Measurements from ENCODE around the gene WRAP73. TPM values are rescaled to one million over a fixed set of nuclear protein-coding genes. Genes with fewer than 3 reads are reported as not detected.

Gene WRAP73
- total RNA-seq, 1 donor = 8.8 TPM

DNA sequence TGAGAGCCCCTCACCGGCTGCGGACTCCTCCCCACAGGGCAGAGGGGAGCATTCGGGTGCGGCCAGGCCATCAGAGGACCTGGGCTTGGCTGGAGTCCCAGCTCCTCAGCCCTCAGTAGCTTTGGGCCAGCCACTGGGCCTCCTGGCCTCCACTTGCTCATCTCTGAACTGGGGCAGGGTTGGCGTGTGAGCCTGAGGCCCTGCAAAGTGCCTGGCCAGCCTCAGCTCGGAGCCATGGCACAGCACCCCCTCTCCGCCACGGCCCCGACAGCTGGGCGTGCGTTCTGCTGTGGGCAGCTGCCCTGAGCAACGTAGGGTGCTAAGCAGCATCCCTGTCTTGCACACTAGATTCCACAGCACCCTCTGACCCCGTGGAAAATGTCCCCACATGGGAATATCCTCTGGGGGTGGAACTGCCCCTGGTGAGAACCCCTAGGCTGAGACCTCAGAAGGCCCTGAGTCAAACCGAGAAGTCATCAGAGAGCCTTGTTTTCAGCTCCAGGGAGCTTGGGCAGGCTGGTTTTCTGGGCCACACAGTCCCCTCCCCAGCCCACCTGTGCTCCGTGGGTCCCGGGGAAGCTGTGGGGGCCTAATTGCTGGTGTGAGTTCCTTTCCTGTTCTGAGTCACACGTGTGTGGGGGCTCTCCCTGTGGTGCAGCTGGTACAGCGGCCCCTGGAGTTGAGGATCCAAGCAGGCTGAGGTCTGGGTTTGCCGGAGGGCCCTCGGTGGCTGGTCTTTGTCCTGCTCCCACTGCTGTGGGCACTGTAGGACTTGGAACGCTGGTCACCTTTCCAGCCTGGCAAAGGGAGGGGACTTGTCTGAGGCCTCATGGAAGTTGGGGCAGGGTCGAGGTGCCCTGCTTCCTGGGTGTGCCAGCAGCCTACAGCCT, 26.9 kb upstream of the WRAP73 start:
- no peaks in the 10 kb centered on the region for H3K9me3 ChIP-seq (ENCODE audit: low read depth, low read length)
- no peak overlapping the region for H3K4me3 ChIP-seq (ENCODE audit: low read length)
- H3K27me3 ChIP-seq (ENCODE audit: insufficient read depth, low read length) = no peaks in the 10 kb centered on the region
- H3K4me1 ChIP-seq (ENCODE audit: insufficient read depth, low read length) = peaks cover 33% of the 10 kb centered on the region

DNA sequence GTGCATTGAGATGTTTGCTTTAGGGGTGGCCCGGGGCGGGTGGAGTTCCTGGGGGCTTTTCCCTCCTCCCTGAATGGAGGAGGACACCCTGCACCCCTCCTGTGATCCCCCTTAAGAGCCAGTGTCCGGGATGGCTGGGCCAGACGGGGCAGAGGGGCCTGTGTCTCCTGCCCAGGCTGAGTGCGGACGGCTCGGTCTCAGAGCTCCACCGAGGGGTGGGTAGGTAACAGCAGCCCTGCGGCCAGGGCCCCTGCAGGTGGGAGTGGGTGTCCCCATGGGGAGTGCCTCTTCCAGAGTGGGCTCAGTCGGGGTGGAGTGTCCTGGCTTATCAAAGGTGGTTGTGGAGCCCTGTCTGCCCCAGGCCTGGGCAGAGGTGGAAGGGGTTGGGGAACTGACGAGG, 25.5 kb upstream of the WRAP73 start:
- Histone ChIP-seq H3K4me3 (ENCODE audit: low read length) (no peak overlapping the region), H3K4me1 (ENCODE audit: insufficient read depth, low read length) (peaks cover 33% of the 10 kb centered on the region), H3K9me3 (ENCODE audit: low read depth, low read length) (no peaks in the 10 kb centered on the region), H3K27me3 (ENCODE audit: insufficient read depth, low read length) (no peaks in the 10 kb centered on the region)

DNA sequence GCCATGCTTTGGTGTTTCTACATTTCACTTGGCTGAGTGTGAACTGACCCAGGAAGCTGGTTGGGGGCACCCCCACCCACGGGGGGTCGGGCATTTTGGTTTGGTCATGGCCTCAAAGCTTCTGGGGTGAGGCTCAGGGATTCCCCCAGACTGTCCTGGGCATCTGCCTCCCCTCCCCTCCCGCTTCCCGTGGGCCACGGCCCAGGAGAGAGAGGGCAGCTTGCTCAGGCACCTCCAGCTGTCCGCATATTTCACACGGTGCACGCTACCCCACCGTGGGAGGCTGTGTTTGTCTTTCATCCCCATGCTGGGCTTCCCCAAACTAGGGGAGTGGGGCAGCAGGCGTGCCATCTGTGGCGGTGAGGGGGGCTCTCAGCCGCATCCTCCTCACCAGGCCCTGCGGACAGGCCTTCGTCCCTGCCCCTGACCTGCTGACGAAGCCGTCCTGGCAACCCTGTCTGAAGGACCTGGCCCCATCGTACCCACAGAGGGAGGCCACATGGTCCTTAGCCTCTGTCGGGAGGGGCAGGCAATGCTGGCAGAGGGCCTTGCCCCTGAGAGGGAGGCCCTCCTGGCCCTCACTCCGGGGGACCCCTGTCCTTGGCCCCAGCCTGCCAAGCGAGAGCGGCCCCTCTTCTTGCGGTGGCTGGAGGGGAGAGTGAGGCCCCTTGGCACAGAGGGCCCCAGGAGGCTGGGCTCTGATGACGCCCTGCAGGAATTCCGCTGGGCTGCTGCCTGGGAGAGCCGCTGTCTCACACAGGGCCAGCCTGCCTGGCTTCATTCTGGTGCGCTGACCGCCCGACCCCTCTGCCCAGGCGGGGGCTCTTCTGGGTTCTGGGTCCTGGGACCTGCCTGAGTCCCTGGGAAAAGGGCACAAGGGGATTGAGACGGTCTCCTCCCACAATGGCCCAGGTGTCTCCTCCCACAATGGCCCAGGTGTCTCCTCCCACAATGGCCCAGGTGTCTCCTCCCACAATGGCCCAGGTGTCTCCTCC, 24.5 kb upstream of the WRAP73 start:
- Histone ChIP-seq H3K4me1 (ENCODE audit: insufficient read depth, low read length) (peaks cover 34% of the 10 kb centered on the region), H3K9me3 (ENCODE audit: low read depth, low read length) (no peaks in the 10 kb centered on the region)

GRCh38 chr1:3673381-3674099, 23.6 kb upstream of the WRAP73 start:
- no peak overlapping the region for H3K4me3 ChIP-seq (ENCODE audit: low read length)
- H3K9me3 ChIP-seq (ENCODE audit: low read depth, low read length) = no peaks in the 10 kb centered on the region
- H3K27me3 ChIP-seq (ENCODE audit: insufficient read depth, low read length) = no peaks in the 10 kb centered on the region
- peaks cover 34% of the 10 kb centered on the region for H3K4me1 ChIP-seq (ENCODE audit: insufficient read depth, low read length)

More for the DNA sequence above, 24.5 kb upstream of the WRAP73 start:
- Histone ChIP-seq H3K27me3 (ENCODE audit: insufficient read depth, low read length) (no peaks in the 10 kb centered on the region), H3K4me3 (ENCODE audit: low read length) (no peak overlapping the region)

GRCh38 chr1:3672971-3673361, 23.1 kb upstream of the WRAP73 start:
- H3K4me3 ChIP-seq (ENCODE audit: low read length) = no peak overlapping the region
- no peaks in the 10 kb centered on the region for H3K9me3 ChIP-seq (ENCODE audit: low read depth, low read length)
- peaks cover 34% of the 10 kb centered on the region for H3K4me1 ChIP-seq (ENCODE audit: insufficient read depth, low read length)
- H3K27me3 ChIP-seq (ENCODE audit: insufficient read depth, low read length) = no peaks in the 10 kb centered on the region

GRCh38 chr1:3672231-3672970, 22.5 kb upstream of the WRAP73 start:
- H3K27me3 ChIP-seq (ENCODE audit: insufficient read depth, low read length) = no peaks in the 10 kb centered on the region
- H3K4me1 ChIP-seq (ENCODE audit: insufficient read depth, low read length) = peaks cover 32% of the 10 kb centered on the region
- no peaks in the 10 kb centered on the region for H3K9me3 ChIP-seq (ENCODE audit: low read depth, low read length)
- H3K4me3 ChIP-seq (ENCODE audit: low read length) = no peak overlapping the region

DNA sequence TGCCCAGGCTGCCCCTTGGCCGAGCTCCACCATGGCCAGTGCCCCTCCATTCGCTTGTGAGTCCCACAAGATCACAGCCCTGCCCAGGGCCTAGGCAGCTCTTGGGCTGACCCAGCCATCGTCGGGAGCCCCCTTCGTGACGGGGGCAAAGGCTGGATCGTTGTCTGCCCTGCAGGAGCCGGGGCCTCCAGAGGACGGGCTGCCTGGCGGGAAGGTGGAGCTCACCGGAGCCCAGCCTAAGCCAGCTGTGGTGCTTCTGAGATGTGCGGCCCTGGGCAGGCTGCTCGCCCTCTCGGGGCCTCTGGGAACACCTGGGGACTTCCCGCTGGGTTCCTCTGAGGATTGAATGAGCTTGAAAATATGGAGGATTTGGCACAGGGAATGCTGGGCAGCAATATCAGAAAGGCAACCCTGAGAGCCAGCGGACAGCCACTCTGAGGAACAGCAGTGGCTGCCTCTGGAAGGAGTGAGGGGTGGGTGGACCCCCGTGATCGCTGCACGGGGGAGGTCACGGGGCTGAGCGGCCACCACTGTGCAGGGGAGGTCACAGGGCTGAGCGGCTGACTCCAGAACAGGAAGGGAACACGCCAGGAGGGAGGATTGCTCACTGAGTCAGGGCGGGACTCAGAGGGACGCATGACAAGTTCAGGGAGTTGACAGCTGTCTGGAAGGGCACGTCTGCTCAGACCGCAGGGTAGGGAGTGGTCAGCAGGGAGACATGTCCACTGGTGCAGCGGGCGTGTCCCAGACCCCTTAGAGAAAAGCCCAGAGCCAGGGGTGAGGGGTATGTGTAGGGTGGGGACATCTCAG, 21.7 kb upstream of the WRAP73 start:
- peaks cover 32% of the 10 kb centered on the region for H3K4me1 ChIP-seq (ENCODE audit: insufficient read depth, low read length)
- H3K4me3 ChIP-seq (ENCODE audit: low read length) = no peak overlapping the region
- H3K27me3 ChIP-seq (ENCODE audit: insufficient read depth, low read length) = no peaks in the 10 kb centered on the region
- no peaks in the 10 kb centered on the region for H3K9me3 ChIP-seq (ENCODE audit: low read depth, low read length)

GRCh38 chr1:3670823-3671265, 20.9 kb upstream of the WRAP73 start:
- H3K9me3 ChIP-seq (ENCODE audit: low read depth, low read length) = no peaks in the 10 kb centered on the region
- H3K4me3 ChIP-seq (ENCODE audit: low read length) = no peak overlapping the region
- no peaks in the 10 kb centered on the region for H3K27me3 ChIP-seq (ENCODE audit: insufficient read depth, low read length)
- H3K4me1 ChIP-seq (ENCODE audit: insufficient read depth, low read length) = peaks cover 36% of the 10 kb centered on the region

DNA sequence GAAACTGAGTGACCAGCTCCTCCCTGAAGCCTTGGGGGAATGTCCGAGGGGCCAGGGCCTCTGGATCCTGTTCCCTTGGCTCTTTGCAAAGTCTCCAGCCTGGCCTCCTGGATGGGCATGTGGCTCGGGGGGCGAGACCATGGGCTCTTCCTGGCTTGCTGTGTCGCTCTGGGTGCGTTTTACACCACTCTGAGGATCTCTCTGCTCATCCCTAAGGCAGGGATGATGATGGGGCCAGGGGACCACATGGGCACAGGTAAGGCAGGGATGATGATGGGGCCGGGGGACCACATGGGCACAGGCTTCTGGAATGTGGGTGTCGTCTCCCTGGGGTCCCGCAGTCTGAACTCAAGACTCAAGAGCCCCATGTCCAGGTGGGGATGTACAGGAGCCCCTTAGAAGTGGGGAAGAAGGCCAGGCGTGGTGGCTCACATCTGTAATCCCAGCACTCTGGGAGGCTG, 20.1 kb upstream of the WRAP73 start:
- peaks cover 40% of the 10 kb centered on the region for H3K4me1 ChIP-seq (ENCODE audit: insufficient read depth, low read length)
- H3K27me3 ChIP-seq (ENCODE audit: insufficient read depth, low read length) = no peaks in the 10 kb centered on the region
- H3K9me3 ChIP-seq (ENCODE audit: low read depth, low read length) = no peaks in the 10 kb centered on the region

GRCh38 chr1:3669421-3669821, 19.5 kb upstream of the WRAP73 start:
- Histone ChIP-seq H3K4me1 (ENCODE audit: insufficient read depth, low read length) (peaks cover 40% of the 10 kb centered on the region), H3K9me3 (ENCODE audit: low read depth, low read length) (no peaks in the 10 kb centered on the region), H3K27me3 (ENCODE audit: insufficient read depth, low read length) (no peaks in the 10 kb centered on the region), H3K4me3 (ENCODE audit: low read length) (no peak overlapping the region)

More for the DNA sequence above, 20.1 kb upstream of the WRAP73 start:
- no peak overlapping the region for H3K4me3 ChIP-seq (ENCODE audit: low read length)

- Histone ChIP-seq H3K9me3 (ENCODE audit: low read depth, low read length) (no peaks in the 10 kb centered on the region), H3K4me1 (ENCODE audit: insufficient read depth, low read length) (peaks cover 40% of the 10 kb centered on the region), H3K27me3 (ENCODE audit: insufficient read depth, low read length) (no peaks in the 10 kb centered on the region), H3K4me3 (ENCODE audit: low read length) (no peak overlapping the region)
These were observed 18.8 kb upstream of the WRAP73 start for GRCh38 chr1:3668585-3669300.

- H3K27me3 ChIP-seq (ENCODE audit: insufficient read depth, low read length) = no peaks in the 10 kb centered on the region
- H3K9me3 ChIP-seq (ENCODE audit: low read depth, low read length) = no peaks in the 10 kb centered on the region
- peaks cover 40% of the 10 kb centered on the region for H3K4me1 ChIP-seq (ENCODE audit: insufficient read depth, low read length)
- H3K4me3 ChIP-seq (ENCODE audit: low read length) = no peak overlapping the region
These were observed 18.2 kb upstream of the WRAP73 start for GRCh38 chr1:3668148-3668547.

Measured in mononuclear cell (primary cell).